ENCODE results near the gene SORBS1.

Gene SORBS1

DNA sequence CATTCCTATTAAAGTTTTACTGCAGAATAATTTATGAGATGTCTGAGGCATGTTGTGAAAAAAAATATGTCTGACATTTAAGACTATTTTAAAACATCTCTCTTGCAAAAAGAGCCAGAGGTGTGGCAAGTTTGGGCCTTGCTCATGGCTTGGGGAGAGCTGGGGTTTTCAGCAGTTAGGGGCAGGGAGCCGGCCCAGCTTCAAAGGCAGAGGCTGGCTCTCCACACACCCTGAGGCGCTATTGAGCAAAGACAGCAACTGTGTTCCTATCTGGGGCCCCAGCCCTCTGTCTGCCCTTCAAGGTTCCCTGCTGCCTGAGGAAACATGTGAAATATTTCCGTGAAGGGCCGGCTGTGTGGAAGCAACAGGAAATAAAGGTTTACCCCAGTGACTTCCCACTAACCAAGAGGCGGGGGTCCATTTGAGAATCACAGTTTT, 94.0 kb downstream of the SORBS1 start:
- TF ChIP-seq EP300 (IDR thresholded peaks at IDR 0.05; ENCODE audit: borderline replicate concordance) (no peak), TCF12 (IDR thresholded peaks at IDR 0.05; ENCODE audit: low read depth) (no peak), CEBPB (IDR thresholded peaks at IDR 0.05) (no peak)

DNA sequence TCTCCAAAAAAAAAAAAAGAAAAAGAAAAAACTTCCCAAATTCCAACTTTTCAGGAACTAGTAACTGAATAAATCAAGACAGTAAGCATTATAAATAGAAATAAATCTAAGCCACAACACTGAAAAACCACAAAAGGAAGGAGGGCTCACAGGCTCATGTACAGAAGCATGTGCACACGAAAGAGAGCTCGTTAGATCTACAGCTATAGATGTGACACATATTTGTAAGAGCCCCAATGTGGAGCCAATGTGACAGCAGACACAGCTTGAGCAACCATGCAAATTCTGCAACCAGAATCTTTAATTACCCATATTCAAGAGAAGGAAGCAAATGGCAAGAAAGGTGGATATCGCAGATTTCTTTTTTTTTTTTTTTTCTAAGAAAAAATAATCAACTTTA, 94.7 kb downstream of the SORBS1 start:
- TF ChIP-seq RAD21 (IDR thresholded peaks at IDR 0.05; ENCODE audit: low read depth): no peak
- TF ChIP-seq CEBPB (IDR thresholded peaks at IDR 0.05): no peak

DNA sequence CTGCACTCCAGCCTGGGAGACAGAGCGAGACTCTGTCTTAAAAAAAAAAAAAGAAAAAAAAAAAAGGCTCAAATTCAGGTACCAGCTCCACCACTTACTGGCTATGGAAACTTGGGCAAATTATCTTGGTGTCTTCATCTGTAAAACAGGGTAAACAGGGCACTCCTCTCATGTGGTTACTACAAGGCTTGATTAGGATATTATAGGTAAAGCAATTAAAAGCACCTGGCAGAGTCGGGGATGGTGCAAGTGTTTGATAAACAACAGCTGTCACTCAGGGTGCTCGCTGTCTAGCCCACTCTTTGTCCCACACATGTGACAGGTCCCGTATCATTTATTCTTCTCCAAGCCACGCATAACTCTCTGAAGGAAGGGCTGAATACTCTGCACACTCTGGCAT, 96.9 kb downstream of the SORBS1 start:
- TF ChIP-seq NFIC (IDR thresholded peaks at IDR 0.05) (no peak), CREB1 (IDR thresholded peaks at IDR 0.05; ENCODE audit: low read depth) (no peak), TAF1 (IDR thresholded peaks at IDR 0.05; ENCODE audit: low read depth) (no peak), ZBTB7A (IDR thresholded peaks at IDR 0.05; ENCODE audit: low read depth) (no peak), FOXM1 (IDR thresholded peaks at IDR 0.05; ENCODE audit: borderline replicate concordance, low read depth) (no peak), EGR1 (IDR thresholded peaks at IDR 0.05) (no peak), TEAD4 (IDR thresholded peaks at IDR 0.05) (no peak), CEBPB (IDR thresholded peaks at IDR 0.05) (no peak), EP300 (IDR thresholded peaks at IDR 0.05; ENCODE audit: borderline replicate concordance) (no peak)
- TF ChIP-seq, protein P1, sequence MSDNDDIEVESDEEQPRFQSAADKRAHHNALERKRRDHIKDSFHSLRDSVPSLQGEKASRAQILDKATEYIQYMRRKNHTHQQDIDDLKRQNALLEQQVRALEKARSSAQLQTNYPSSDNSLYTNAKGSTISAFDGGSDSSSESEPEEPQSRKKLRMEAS (IDR thresholded peaks at IDR 0.05): no peak

- TF ChIP-seq EP300 (IDR thresholded peaks at IDR 0.05; ENCODE audit: borderline replicate concordance): no peak
- no peak for TF ChIP-seq USF1 (IDR thresholded peaks at IDR 0.05)
- TF ChIP-seq EGR1 (IDR thresholded peaks at IDR 0.05): no peak
- TF ChIP-seq YY1 (IDR thresholded peaks at IDR 0.05; ENCODE audit: low read depth): no peak
- TF ChIP-seq NFIC (IDR thresholded peaks at IDR 0.05): no peak
- TF ChIP-seq, protein P2, sequence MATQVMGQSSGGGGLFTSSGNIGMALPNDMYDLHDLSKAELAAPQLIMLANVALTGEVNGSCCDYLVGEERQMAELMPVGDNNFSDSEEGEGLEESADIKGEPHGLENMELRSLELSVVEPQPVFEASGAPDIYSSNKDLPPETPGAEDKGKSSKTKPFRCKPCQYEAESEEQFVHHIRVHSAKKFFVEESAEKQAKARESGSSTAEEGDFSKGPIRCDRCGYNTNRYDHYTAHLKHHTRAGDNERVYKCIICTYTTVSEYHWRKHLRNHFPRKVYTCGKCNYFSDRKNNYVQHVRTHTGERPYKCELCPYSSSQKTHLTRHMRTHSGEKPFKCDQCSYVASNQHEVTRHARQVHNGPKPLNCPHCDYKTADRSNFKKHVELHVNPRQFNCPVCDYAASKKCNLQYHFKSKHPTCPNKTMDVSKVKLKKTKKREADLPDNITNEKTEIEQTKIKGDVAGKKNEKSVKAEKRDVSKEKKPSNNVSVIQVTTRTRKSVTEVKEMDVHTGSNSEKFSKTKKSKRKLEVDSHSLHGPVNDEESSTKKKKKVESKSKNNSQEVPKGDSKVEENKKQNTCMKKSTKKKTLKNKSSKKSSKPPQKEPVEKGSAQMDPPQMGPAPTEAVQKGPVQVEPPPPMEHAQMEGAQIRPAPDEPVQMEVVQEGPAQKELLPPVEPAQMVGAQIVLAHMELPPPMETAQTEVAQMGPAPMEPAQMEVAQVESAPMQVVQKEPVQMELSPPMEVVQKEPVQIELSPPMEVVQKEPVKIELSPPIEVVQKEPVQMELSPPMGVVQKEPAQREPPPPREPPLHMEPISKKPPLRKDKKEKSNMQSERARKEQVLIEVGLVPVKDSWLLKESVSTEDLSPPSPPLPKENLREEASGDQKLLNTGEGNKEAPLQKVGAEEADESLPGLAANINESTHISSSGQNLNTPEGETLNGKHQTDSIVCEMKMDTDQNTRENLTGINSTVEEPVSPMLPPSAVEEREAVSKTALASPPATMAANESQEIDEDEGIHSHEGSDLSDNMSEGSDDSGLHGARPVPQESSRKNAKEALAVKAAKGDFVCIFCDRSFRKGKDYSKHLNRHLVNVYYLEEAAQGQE (IDR thresholded peaks at IDR 0.05; ENCODE audit: low read depth): no peak
Observed at GRCh38 chr10:95462740-95463667, 98.2 kb downstream of the SORBS1 start.

GRCh38 chr10:95461611-95462010, 99.6 kb downstream of the SORBS1 start:
- TF ChIP-seq YY1 (IDR thresholded peaks at IDR 0.05; ENCODE audit: low read depth) (no peak), CEBPB (IDR thresholded peaks at IDR 0.05) (no peak), EGR1 (IDR thresholded peaks at IDR 0.05) (no peak), RAD21 (IDR thresholded peaks at IDR 0.05; ENCODE audit: low read depth) (no peak), ZBTB7A (IDR thresholded peaks at IDR 0.05; ENCODE audit: low read depth) (no peak), CREB1 (IDR thresholded peaks at IDR 0.05; ENCODE audit: low read depth) (no peak), TEAD4 (IDR thresholded peaks at IDR 0.05) (no peak), EP300 (IDR thresholded peaks at IDR 0.05; ENCODE audit: borderline replicate concordance) (no peak), TAF1 (IDR thresholded peaks at IDR 0.05; ENCODE audit: low read depth) (no peak), USF1 (IDR thresholded peaks at IDR 0.05) (no peak), FOXM1 (IDR thresholded peaks at IDR 0.05; ENCODE audit: borderline replicate concordance, low read depth) (no peak), NFIC (IDR thresholded peaks at IDR 0.05) (no peak), TCF12 (IDR thresholded peaks at IDR 0.05; ENCODE audit: low read depth) (no peak)
- TF ChIP-seq, protein P1 (IDR thresholded peaks at IDR 0.05): no peak
- TF ChIP-seq, protein P2 (IDR thresholded peaks at IDR 0.05; ENCODE audit: low read depth): no peak

GRCh38 chr10:95459446-95460045, 101.6 kb downstream of the SORBS1 start:
- no peak for TF ChIP-seq EP300 (IDR thresholded peaks at IDR 0.05; ENCODE audit: borderline replicate concordance)
- TF ChIP-seq TAF1 (IDR thresholded peaks at IDR 0.05; ENCODE audit: low read depth): no peak
- no peak for TF ChIP-seq YY1 (IDR thresholded peaks at IDR 0.05; ENCODE audit: low read depth)
- TF ChIP-seq ZBTB7A (IDR thresholded peaks at IDR 0.05; ENCODE audit: low read depth): no peak
- no peak for TF ChIP-seq TEAD4 (IDR thresholded peaks at IDR 0.05)
- no peak for TF ChIP-seq USF1 (IDR thresholded peaks at IDR 0.05)
- TF ChIP-seq, protein P1 (IDR thresholded peaks at IDR 0.05): no peak
- no peak for TF ChIP-seq TCF12 (IDR thresholded peaks at IDR 0.05; ENCODE audit: low read depth)
- TF ChIP-seq, protein P2 (IDR thresholded peaks at IDR 0.05; ENCODE audit: low read depth): no peak
- TF ChIP-seq CEBPB (IDR thresholded peaks at IDR 0.05): no peak
- no peak for TF ChIP-seq NFIC (IDR thresholded peaks at IDR 0.05)
- TF ChIP-seq CREB1 (IDR thresholded peaks at IDR 0.05; ENCODE audit: low read depth): no peak
- no peak for TF ChIP-seq EGR1 (IDR thresholded peaks at IDR 0.05)
- TF ChIP-seq RAD21 (IDR thresholded peaks at IDR 0.05; ENCODE audit: low read depth): no peak
- TF ChIP-seq FOXM1 (IDR thresholded peaks at IDR 0.05; ENCODE audit: borderline replicate concordance, low read depth): no peak

All from Ishikawa (cell line).